Activated CD4-positive, alpha-beta T cell treated with anti-CD3 and anti-CD28 coated beads, Interleukin-2, amount 50 U/mL, for 24 hours (primary cell): Measurements from ENCODE around the gene MAML2.

Experiments used
- DNase-seq, 2 donors: peaks; one replicate each; pipeline ENCODE4 v3.0.0-alpha.2; 2020; ENCODE audit warnings: low read depth in 1 of 2, low spot score in 1 of 2

Gene MAML2

DNA sequence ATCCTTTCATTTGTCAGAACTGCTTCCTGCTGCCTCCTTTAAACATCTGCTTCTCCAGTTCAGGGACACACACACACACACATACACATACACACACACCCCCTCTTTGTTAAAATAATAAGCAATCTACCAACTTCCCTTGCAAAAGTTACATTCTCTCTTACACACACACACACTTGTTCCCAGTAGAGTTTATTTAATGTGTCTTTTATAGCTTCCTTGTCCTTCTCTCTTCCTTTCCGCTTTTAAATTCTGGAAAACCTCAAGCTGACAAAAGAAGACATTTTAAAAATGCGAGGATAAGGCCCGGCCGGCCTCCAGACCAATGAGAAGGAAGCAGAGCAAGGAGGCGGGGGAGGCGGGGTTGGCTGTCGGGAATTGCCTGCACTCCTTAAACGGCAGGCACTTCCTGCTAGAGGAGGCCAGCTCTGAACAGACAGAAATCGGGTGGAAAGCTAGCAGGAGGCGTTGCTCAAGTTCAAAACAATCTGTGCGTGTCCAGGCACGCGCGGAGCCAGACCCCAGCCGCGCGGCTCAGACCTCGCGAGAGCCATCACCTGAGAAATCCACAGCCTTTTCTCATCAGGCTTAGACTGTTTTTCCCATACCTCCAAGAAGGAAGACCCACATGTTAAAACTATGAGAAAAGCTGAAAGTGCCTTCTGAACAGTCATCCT, 99.9 kb downstream of the MAML2 start:
- DNase-seq = peak; percentile 30 to 74

GRCh38 chr11:96242191-96242847, 100.7 kb downstream of the MAML2 start:
- no peak for DNase-seq

DNA sequence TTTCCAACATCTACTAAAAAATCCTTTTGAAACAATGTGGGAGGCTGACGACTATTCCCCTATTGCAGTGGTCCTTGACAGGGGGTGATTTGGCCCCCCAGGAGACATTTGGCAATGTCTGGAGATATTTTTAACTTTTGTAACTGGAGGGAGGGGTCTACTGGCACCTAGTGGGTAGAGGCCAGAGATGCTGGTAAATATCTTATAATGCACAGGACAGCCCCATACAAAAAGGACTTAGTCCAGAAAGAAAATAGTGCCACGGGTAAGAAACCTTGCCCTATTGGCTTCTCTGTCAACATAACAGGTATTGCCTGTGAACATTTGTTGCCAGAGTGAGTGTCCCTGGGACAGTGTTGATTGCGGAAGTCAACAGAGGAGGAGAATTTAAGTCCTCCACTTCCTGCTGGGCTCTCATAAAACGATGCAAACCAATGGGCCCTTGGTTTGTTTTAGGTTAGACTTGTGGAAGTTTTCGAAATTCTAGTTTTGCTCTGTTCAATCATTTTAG, 101.6 kb downstream of the MAML2 start:
- DNase-seq = no peak

- DNase-seq = no peak
These were observed 104.3 kb downstream of the MAML2 start for GRCh38 chr11:96238563-96239135.

DNA sequence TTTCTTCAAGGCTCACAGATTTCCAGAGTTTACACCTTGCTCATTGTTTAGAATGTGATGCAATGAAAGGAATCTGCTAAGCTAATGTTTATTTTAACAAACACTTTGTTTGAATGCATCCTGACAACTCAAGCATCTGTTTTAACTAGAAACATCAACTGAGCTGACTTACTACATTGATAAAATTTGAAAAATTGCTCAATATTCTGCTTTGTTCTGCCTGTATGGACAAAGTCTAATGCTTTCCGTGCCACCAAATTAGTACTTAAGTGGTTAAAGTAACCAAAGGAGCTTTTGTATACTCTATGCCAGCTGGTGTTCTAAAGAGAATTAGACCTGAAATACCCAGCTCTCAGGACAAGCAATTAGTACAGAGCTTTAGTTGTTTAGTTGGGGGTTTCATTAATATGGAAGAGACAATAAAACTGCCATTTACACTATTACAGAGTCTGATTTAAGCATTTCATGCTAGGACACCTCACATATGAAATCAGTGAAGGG, 105.2 kb downstream of the MAML2 start:
- DNase-seq = no peak

DNA sequence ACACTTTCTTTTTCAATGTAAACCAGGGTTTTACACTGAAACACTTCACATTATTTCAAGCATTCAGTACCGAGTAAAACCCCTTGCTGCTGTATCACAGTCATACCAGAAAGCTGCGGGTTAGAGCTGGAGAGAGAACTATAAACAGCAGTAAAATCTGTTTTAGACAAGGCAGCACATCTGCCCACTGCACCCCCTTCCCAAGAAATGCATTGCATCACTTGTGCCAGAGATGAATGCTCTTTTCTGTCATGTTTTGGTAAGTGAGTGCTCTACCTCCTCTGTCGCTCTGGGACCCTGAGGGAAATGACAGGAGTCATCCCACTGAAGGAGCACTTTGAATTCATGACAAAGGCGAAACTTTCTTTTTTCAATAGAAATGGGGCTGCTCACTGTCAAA, 107.2 kb downstream of the MAML2 start:
- peak in 1 of 2 donors; percentile 54 for DNase-seq

- no peak for DNase-seq
These were observed 108.0 kb downstream of the MAML2 start for GRCh38 chr11:96234866-96235441.

GRCh38 chr11:96232132-96232531, 110.9 kb downstream of the MAML2 start:
- DNase-seq = no peak

- no peak for DNase-seq
These were observed 112.3 kb downstream of the MAML2 start for GRCh38 chr11:96230686-96231085.

- no peak for DNase-seq
These were observed 113.5 kb downstream of the MAML2 start for GRCh38 chr11:96229354-96229977.

GRCh38 chr11:96228910-96229309, 114.1 kb downstream of the MAML2 start:
- no peak for DNase-seq

- no peak for DNase-seq
These were observed 114.5 kb downstream of the MAML2 start for GRCh38 chr11:96228473-96228891.

- DNase-seq = no peak
These were observed 115.8 kb downstream of the MAML2 start for GRCh38 chr11:96227244-96227643.

DNA sequence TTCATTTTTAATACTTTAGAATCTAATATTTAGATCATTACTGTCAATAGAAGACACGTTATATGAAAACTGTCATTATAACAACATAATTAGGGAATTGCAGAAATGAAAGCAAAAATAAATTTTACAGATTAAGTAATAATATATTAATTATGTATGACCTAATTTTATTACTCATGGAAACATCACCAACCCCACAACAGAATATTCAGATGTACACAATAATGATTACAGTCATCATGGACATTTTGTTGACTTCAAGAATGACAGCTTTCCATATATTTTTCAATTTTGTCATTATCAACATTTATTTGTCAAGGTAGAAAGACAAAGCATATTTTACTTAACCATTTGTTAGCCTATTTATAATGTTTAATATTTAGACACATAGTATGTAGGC, 119.9 kb downstream of the MAML2 start:
- no peak for DNase-seq

- DNase-seq = no peak
These were observed 120.9 kb downstream of the MAML2 start for GRCh38 chr11:96222102-96222501.

DNA sequence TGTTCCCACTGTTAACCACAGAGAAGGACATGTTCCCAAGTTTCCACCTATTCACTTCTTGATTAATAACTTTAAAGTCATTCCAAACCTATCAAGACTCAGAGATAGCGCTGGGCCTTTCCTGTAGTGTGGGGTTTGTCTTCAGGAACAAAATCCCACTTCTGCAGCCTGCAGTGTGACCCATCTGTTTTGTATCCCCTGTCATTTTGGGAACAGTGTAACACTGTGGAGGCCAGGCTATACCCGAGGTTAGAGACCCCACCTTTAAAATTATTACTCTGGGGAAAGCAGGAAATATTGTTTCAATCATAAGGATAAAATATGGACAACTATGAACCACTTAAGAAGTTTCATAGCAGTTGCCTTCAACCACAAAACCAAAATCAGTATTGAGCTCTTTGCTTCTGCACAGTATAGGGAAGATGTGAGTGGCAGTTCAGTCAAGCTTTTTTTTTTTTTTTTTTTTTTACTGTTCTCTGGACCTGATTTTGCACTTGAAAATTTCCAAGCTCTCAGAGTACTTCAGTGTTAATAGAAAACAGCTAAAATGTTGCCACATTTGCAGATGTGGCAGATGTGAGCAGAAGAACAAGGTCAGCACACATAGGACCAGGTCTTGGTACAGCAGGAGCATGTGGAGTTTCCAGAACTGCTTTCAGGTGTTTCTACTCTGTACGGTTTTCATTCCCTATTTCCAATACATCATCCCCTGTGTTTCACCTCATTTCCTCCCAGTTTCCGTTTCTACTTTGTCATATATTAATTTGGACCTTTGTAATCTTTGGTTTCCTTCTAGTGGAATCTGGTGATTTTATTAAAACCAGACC, 121.5 kb downstream of the MAML2 start:
- DNase-seq = no peak

GRCh38 chr11:96219981-96220623, 122.9 kb downstream of the MAML2 start:
- no peak for DNase-seq

DNA sequence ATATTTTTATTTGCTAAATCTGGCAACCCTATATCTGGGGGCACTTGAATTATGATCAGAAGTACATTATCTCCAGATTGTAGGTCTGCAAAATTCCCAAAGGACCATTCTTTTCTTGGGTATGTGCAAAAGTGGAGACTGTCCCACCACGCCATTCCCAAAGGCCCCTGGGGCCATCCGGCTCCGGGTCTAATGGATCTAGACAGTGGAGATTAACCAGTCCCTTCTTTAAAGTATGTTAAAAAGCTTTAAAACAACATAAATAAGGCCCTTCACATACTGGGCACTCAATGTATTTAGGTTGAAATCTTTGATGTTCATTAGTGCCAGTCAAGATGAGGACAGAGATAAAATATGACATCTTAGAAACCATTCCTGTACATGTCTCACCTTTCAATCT, 124.1 kb downstream of the MAML2 start:
- no peak for DNase-seq

GRCh38 chr11:96218006-96218405, 125.0 kb downstream of the MAML2 start:
- no peak for DNase-seq

GRCh38 chr11:96217206-96217605, 125.8 kb downstream of the MAML2 start:
- DNase-seq = no peak
